PC-3 (cell line): ENCODE results near the gene SP1. TPM values are rescaled to one million over a fixed set of nuclear protein-coding genes. Genes with fewer than 3 reads are reported as not detected.

ENCODE experiments used
- ATAC-seq: fragments of 200-7000 bp; cut with Tn5 transposase; 2 replicates; pipeline ENCODE4 v1.9.1; 2020; ENCODE audit warnings: mild to moderate bottlenecking, moderate library complexity
- BruUV-seq: library from RNA; stranded (reverse); fragments of 400-500 nt; replicated peaks from 2 replicates; lab custom pipeline; 2021; lab: Mats Ljungman, UMichigan
- CTCF ChIA-PET: fragments of 300-600 bp; sonication (Branson Sonifier 250); formaldehyde crosslinking; loops from one replicate; lab custom pipeline; 2022; ENCODE audit warnings: antibody characterized with exemption; lab: Charles Lee
- POLR2A ChIA-PET: fragments of 300-600 bp; sonication (Branson Sonifier 250); formaldehyde crosslinking; loops from one replicate; lab custom pipeline; 2022; ENCODE audit warnings: antibody characterized with exemption; ENCODE audit not compliant: unreplicated experiment; lab: Charles Lee
- DNase-seq: peaks from one replicate; pipeline ENCODE4 v3.0.0-alpha.2; 2015
- H2AFZ ChIP-seq: fragments of 300-600 bp; sonication (generic); 2 replicates; pipeline ENCODE4 v1.6.0; 2016; ENCODE audit warnings: antibody characterized with exemption, low read length
- H3F3A ChIP-seq: fragments of 300-600 bp; sonication (generic); one replicate; pipeline ENCODE4 v1.6.0; 2017; ENCODE audit warnings: antibody characterized with exemption, low read length, control low read depth, mild to moderate bottlenecking; ENCODE audit not compliant: unreplicated experiment
- H3K27ac ChIP-seq: fragments of 300-600 bp; sonication (generic); 2 replicates; pipeline ENCODE4 v1.5.1; 2016; ENCODE audit warnings: mild to moderate bottlenecking, low read length
- H3K27me3 ChIP-seq: fragments of 300-600 bp; sonication (generic); 2 replicates; pipeline ENCODE4 v1.6.1; 2016; ENCODE audit warnings: low read length, mixed read lengths
- H3K36me3 ChIP-seq: fragments of 300-600 bp; sonication (generic); 2 replicates; pipeline ENCODE4 v1.6.1; 2016; ENCODE audit warnings: low read depth, mixed run types, low read length, mixed read lengths
- H3K4me1 ChIP-seq: fragments of 300-600 bp; sonication (generic); 2 replicates; pipeline ENCODE4 v1.5.1; 2016; ENCODE audit warnings: low read length; ENCODE audit not compliant: insufficient read depth
- H3K4me2 ChIP-seq: fragments of 300-600 bp; sonication (generic); 2 replicates; pipeline ENCODE4 v1.6.0; 2016; ENCODE audit warnings: low read length
- H3K4me3 ChIP-seq: fragments of 300-600 bp; sonication (generic); 2 replicates; pipeline ENCODE4 v1.5.1; 2016; ENCODE audit warnings: mild to moderate bottlenecking, low read length, mixed read lengths
- H3K79me2 ChIP-seq: fragments of 300-600 bp; sonication (generic); 2 replicates; pipeline ENCODE4 v1.6.1; 2017; ENCODE audit warnings: low read length, mixed read lengths
- H3K9ac ChIP-seq: fragments of 300-600 bp; sonication (generic); 2 replicates; pipeline ENCODE4 v1.6.0; 2016; ENCODE audit warnings: mild to moderate bottlenecking, low read length
- H3K9me2 ChIP-seq: fragments of 300-600 bp; sonication (generic); replicated peaks from 2 replicates; pipeline ENCODE4 v1.6.1; 2016; ENCODE audit warnings: mixed run types, low read length, mixed read lengths
- H3K9me3 ChIP-seq: fragments of 300-600 bp; sonication (generic); 2 replicates; pipeline ENCODE4 v1.6.1; 2016; ENCODE audit warnings: low read length, mixed read lengths
- H4K20me1 ChIP-seq: fragments of 300-600 bp; sonication (generic); 2 replicates; pipeline ENCODE4 v1.6.1; 2016; ENCODE audit warnings: low read length, mixed read lengths
- CTCF ChIP-seq: fragments of 300-600 bp; sonication (generic); conservative IDR thresholded peaks from 2 replicates; pipeline ENCODE4 v1.5.1; 2017; ENCODE audit warnings: antibody characterized with exemption, low read depth, mild to moderate bottlenecking, low read length
- EZH2 ChIP-seq: fragments of 300-600 bp; sonication (generic); IDR thresholded peaks from one replicate; pipeline ENCODE4 v1.6.1; 2017; ENCODE audit warnings: antibody characterized with exemption, mild to moderate bottlenecking, low read length; ENCODE audit not compliant: unreplicated experiment
- EZH2phosphoT487 ChIP-seq: fragments of 300-600 bp; sonication (generic); IDR thresholded peaks from 2 replicates; pipeline ENCODE4 v1.6.1; 2018; ENCODE audit warnings: mild to moderate bottlenecking, antibody characterized with exemption, low read length, borderline replicate concordance
- intact Hi-C: fragments of 100-400 bp; cut with micrococcal nuclease; formaldehyde crosslinking; loops from 2 replicates; pipeline ENCODE4 v1.9.0; 2023
- total RNA-seq: library from RNA; depleted of rRNA; stranded (reverse); fragments of >200 nt; gene quantifications from 2 replicates; pipeline ENCODE4 v1.2.3, GENCODE V29; 2014

SP1 gene
- total RNA-seq, 1 experiment from 2014 or later, result 49.7 TPM

DNA sequence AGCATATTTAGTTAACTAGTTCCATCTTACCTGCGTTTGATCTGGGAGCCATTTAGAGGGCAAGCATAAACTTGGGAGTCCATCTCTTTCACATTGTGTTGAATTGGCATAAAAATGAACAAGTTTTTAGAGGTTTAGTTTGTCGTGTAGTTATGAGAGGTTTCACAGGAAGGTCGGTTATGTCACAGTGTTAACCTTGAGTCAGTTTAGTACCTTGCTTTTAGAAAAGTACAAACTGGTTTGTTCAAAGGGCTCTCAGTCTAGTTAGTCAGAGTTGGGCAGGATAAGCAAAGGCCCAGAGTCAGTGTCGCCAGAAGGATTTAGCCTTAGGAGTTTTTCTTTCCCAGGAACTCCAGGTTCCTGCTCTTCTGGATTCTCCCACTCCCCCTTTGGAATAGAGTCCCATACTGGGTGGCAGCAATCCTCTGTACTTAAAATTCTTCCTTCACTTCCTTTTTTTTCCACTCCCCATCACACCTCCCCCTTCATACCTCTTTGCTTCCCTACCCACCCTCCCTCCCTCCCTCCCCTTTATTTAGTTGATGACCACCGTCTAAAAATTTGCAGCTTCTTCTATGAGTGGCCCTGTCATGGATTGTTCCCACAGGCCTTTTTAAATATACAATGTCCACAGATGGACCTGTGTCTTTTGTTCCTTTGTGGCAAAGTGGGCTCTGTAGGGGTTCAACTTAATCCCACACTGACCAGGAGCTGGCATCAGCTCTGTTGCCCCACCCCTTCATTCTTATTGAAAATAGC is 84.0 kb downstream of the SP1 start:
- Histone ChIP-seq H3K4me1 (no peaks in the 10 kb centered on the region), H3K27ac (no peak overlapping the region), H3K79me2 (peaks cover 87% of the 10 kb centered on the region), H3K4me2 (no peak overlapping the region), H2AFZ (no peak overlapping the region), H3K27me3 (no peaks in the 10 kb centered on the region), H3K9ac (no peak overlapping the region), H3K9me3 (no peaks in the 10 kb centered on the region), H3F3A (peaks cover 4% of the 10 kb centered on the region), H3K4me3 (no peak overlapping the region), H3K36me3 (peaks cover 99% of the 10 kb centered on the region), H3K9me2 (no peaks in the 10 kb centered on the region), H4K20me1 (peaks cover 87% of the 10 kb centered on the region)
- intact Hi-C loops, result no loop called here
- DNase-seq (no peak), ATAC-seq (no peak)
- CTCF ChIA-PET, result no interaction called here
- BruUV-seq, result no TSS peak
- no peak for TF ChIP-seq EZH2
- no peak for TF ChIP-seq EZH2phosphoT487
- TF ChIP-seq CTCF, result no peak
- POLR2A ChIA-PET, result interaction anchor here (0.6 kb wide), 1 partner anchor 83 kb away, joined by 3 read pairs; no protein-coding TSS in a partner anchor

DNA sequence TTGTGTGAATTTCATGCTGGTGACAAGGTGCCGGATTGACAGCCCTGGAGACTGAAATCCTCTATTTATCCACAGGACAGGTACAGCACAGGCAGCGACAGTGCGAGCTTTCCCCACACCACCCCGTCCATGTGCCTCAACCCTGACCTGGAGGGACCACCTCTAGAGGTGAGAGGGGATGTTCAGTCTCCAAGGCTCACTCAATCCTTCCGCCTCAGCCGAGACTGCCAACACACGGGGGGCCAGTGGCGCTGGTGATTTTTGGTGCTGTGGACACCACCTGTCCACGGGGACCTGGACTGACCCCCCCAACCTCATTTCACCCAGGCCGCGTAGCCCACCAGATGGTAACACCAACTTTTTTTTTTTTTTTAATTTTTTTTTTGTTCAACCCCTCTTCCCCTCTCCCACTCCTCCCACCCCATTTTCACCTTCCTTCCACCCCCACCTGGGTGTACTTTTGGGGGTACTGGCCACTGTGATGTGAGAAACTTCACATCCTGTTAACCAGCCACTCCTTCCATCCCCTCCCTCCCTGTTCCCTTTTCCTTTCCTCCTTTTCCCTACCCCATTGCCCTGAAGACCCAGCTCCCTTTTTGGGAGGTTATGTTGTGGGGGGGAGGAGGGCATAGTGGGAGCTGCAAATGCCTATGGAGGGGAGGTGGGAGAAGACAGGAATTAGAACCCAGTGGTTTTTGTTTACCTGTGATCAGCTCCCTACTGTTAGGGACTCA is 84.9 kb downstream of the SP1 start:
- H3K9me3 ChIP-seq, result no peaks in the 10 kb centered on the region
- H3K4me3 ChIP-seq, result no peak overlapping the region
- peaks cover 78% of the 10 kb centered on the region for H4K20me1 ChIP-seq
- no peak for DNase-seq
- ChIA-PET POLR2A (interaction anchor here (0.6 kb wide), 1 partner anchor 84 kb away, joined by 3 read pairs; no protein-coding TSS in a partner anchor), CTCF (no interaction called here)
- peaks cover 81% of the 10 kb centered on the region for H3K79me2 ChIP-seq
- no peaks in the 10 kb centered on the region for H3K4me1 ChIP-seq
- H2AFZ ChIP-seq, result no peak overlapping the region
- H3K4me2 ChIP-seq, result no peak overlapping the region
- no peaks in the 10 kb centered on the region for H3K27me3 ChIP-seq
- BruUV-seq, result no TSS peak
- peaks cover 4% of the 10 kb centered on the region for H3F3A ChIP-seq
- H3K27ac ChIP-seq, result no peak overlapping the region
- no peak for ATAC-seq
- TF ChIP-seq CTCF (no peak), EZH2phosphoT487 (no peak), EZH2 (no peak)
- H3K36me3 ChIP-seq, result peaks cover 99% of the 10 kb centered on the region
- intact Hi-C loops, result no loop called here
- no peak overlapping the region for H3K9ac ChIP-seq
- no peaks in the 10 kb centered on the region for H3K9me2 ChIP-seq

- Histone ChIP-seq H3K9me2 (no peaks in the 10 kb centered on the region), H3K36me3 (peaks cover 97% of the 10 kb centered on the region), H3K79me2 (peaks cover 79% of the 10 kb centered on the region), H3F3A (peaks cover 4% of the 10 kb centered on the region), H3K4me1 (no peaks in the 10 kb centered on the region), H3K27ac (no peak overlapping the region), H3K9ac (no peak overlapping the region), H3K4me3 (no peak overlapping the region), H3K27me3 (no peaks in the 10 kb centered on the region), H4K20me1 (peaks cover 74% of the 10 kb centered on the region), H3K4me2 (no peak overlapping the region), H2AFZ (no peak overlapping the region), H3K9me3 (no peaks in the 10 kb centered on the region)
- BruUV-seq, result no TSS peak
- intact Hi-C loops, result no loop called here
- ChIA-PET POLR2A (no interaction called here), CTCF (no interaction called here)
- no peak for TF ChIP-seq CTCF
- DNase-seq (no peak), ATAC-seq (no peak)
Measured at GRCh38 chr12:53465679-53466078, 85.7 kb downstream of the SP1 start.
